Stomach (tissue), 4 donors: Measurements from ENCODE around the gene AIP.

Experiments
- CTCF ChIP-seq, 7 experiments: fragments of 450-650 bp in 4 of 7; fragments of 200-600 bp in 3 of 7; sonication (generic) in 3 of 7; IDR thresholded peaks; one replicate each; pipeline ENCODE4 v1.5.1; 2016 to 2019; ENCODE audit warnings: antibody characterized with exemption in 7 of 7, control low read depth in 2 of 7, mild to moderate bottlenecking in 1 of 7
- POLR2A ChIP-seq, 4 donors: fragments of 450-650 bp; IDR thresholded peaks; one replicate each; pipeline ENCODE4 v1.6.1; 2016; ENCODE audit warnings: antibody characterized with exemption in 4 of 4, control low read depth in 2 of 4, mild to moderate bottlenecking in 1 of 4, moderate library complexity in 1 of 4
- POLR2AphosphoS5 ChIP-seq, 3 donors: sonication (generic); formaldehyde crosslinking; IDR thresholded peaks; one replicate each; pipeline ENCODE4 v1.6.1; 2016; ENCODE audit warnings: antibody characterized with exemption in 3 of 3

- TF ChIP-seq CTCF (IDR thresholded peaks at IDR 0.05) (no peak), POLR2AphosphoS5 (IDR thresholded peaks at IDR 0.05) (no peak), POLR2A (IDR thresholded peaks at IDR 0.05) (no peak)
Observed at GRCh38 chr11:67458266-67458665, 24.6 kb upstream of the AIP start.
